Mesothelial cell of epicardium (in vitro differentiated cells): ENCODE data around the gene KIF16B. TPM values are rescaled to one million over a fixed set of nuclear protein-coding genes. Genes with fewer than 3 reads are reported as not detected.

ENCODE experiments used
- DNase-seq, 2 experiments: peaks; one replicate each; pipeline ENCODE4 v3.0.0; 2021; ENCODE audit warnings: low spot score in 2 of 2; ENCODE audit not compliant: unreplicated experiment in 2 of 2
- H3K27ac Mint-ChIP-seq: 2 replicates; pipeline ENCODE4 v1.8.0; 2021; ENCODE audit warnings: mixed read lengths
- H3K27me3 Mint-ChIP-seq: 2 replicates; pipeline ENCODE4 v1.8.0; 2021; ENCODE audit warnings: low read depth, mixed read lengths
- H3K36me3 Mint-ChIP-seq: 2 replicates; pipeline ENCODE4 v1.8.0; 2021; ENCODE audit warnings: mixed read lengths
- H3K4me1 Mint-ChIP-seq: 2 replicates; pipeline ENCODE4 v1.8.0; 2021; ENCODE audit warnings: mixed read lengths
- H3K4me3 Mint-ChIP-seq: 2 replicates; pipeline ENCODE4 v1.8.0; 2021; ENCODE audit warnings: mild to moderate bottlenecking, moderate library complexity, mixed read lengths
- H3K9me3 Mint-ChIP-seq: 2 replicates; pipeline ENCODE4 v1.8.0; 2021; ENCODE audit warnings: mixed read lengths
- CTCF ChIP-seq: fragments of 200-600 bp; sonication (generic); IDR thresholded peaks from one replicate; pipeline ENCODE4 v1.5.0; 2021; ENCODE audit warnings: antibody characterized with exemption; ENCODE audit not compliant: unreplicated experiment
- total RNA-seq: library from RNA; stranded (reverse); gene quantifications from 3 replicates; pipeline ENCODE4 v1.2.1, GENCODE V29; 2021

The KIF16B gene
- total RNA-seq, 1 donor from 2014 or later = 12.8 TPM

GRCh38 chr20:16493486-16493885 lies 79.8 kb downstream of the KIF16B start:
- H3K4me1 Mint-ChIP-seq = peaks cover 3% of the 10 kb centered on the region
- H3K27ac Mint-ChIP-seq = no peak overlapping the region

GRCh38 chr20:16491294-16491905 lies 81.8 kb downstream of the KIF16B start:
- no peak for DNase-seq
- peaks cover 15% of the 10 kb centered on the region for H3K36me3 Mint-ChIP-seq
- H3K27me3 Mint-ChIP-seq = no peaks in the 10 kb centered on the region
- no peaks in the 10 kb centered on the region for H3K9me3 Mint-ChIP-seq
- H3K4me1 Mint-ChIP-seq = peaks cover 3% of the 10 kb centered on the region
- no peak overlapping the region for H3K4me3 Mint-ChIP-seq
- no peak for TF ChIP-seq CTCF
- no peak overlapping the region for H3K27ac Mint-ChIP-seq

More at GRCh38 chr20:16493486-16493885, 79.8 kb downstream of the KIF16B start:
- Mint-ChIP-seq H3K4me3 (no peak overlapping the region), H3K27me3 (no peaks in the 10 kb centered on the region), H3K36me3 (peaks cover 13% of the 10 kb centered on the region), H3K9me3 (no peaks in the 10 kb centered on the region)
- TF ChIP-seq CTCF = no peak
- no peak for DNase-seq

DNA sequence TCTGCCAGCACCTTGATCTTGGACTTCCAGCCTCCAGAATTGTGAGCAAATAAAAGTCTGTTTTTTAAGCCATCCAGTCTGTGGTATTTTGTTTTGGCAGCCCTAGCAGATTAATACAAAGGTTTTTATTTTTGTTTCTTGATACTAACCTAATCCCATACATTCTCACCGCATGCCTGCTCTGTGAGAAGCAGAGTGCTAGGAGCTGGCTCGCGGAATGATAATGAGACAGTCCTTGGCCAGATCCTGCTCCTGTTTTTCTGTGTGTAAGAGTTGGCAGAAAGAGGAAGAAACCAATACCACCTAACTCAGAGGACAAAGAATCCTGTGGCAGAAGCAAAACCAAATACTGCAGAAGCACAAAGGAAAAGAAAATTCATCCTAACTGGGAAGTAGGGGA lies 82.6 kb downstream of the KIF16B start:
- Mint-ChIP-seq H3K36me3 (peaks cover 17% of the 10 kb centered on the region), H3K4me1 (peaks cover 3% of the 10 kb centered on the region), H3K9me3 (no peaks in the 10 kb centered on the region), H3K4me3 (no peak overlapping the region), H3K27ac (no peak overlapping the region), H3K27me3 (no peaks in the 10 kb centered on the region)
- TF ChIP-seq CTCF = no peak
- no peak for DNase-seq

- peaks cover 17% of the 10 kb centered on the region for H3K36me3 Mint-ChIP-seq
- no peaks in the 10 kb centered on the region for H3K27me3 Mint-ChIP-seq
- peaks cover 3% of the 10 kb centered on the region for H3K4me1 Mint-ChIP-seq
- H3K9me3 Mint-ChIP-seq = no peaks in the 10 kb centered on the region
- no peak overlapping the region for H3K4me3 Mint-ChIP-seq
- no peak overlapping the region for H3K27ac Mint-ChIP-seq
- no peak for TF ChIP-seq CTCF
- no peak for DNase-seq
Observed at GRCh38 chr20:16488616-16489015, 84.6 kb downstream of the KIF16B start.

GRCh38 chr20:16488086-16488485 lies 85.2 kb downstream of the KIF16B start:
- Mint-ChIP-seq H3K9me3 (no peaks in the 10 kb centered on the region), H3K27ac (no peak overlapping the region)
- no peak for TF ChIP-seq CTCF

DNA sequence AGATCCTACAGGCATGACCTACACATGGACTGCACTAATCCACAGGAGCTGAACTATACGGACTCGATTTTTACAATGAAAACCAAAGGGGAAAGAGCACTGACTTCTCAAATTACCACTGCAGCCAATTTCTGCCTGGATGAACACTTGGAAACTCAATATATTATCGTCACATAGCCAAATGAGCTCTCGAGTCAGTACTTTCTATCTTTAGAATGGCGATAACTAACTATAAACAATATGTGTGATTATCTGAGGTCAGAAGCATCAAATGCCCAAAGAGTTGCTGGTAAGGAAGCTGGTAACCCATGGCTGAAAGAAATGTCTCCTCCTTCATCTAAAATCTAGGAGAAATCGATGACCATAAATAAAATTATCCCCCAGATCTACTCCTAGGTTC lies 86.7 kb downstream of the KIF16B start:
- no peak overlapping the region for H3K4me3 Mint-ChIP-seq
- no peak for TF ChIP-seq CTCF
- H3K27me3 Mint-ChIP-seq = no peaks in the 10 kb centered on the region
- no peak for DNase-seq
- no peak overlapping the region for H3K27ac Mint-ChIP-seq
- H3K4me1 Mint-ChIP-seq = peaks cover 8% of the 10 kb centered on the region
- peaks cover 9% of the 10 kb centered on the region for H3K36me3 Mint-ChIP-seq
- no peaks in the 10 kb centered on the region for H3K9me3 Mint-ChIP-seq

More at GRCh38 chr20:16488086-16488485, 85.2 kb downstream of the KIF16B start:
- Mint-ChIP-seq H3K4me3 (no peak overlapping the region), H3K4me1 (peaks cover 3% of the 10 kb centered on the region), H3K36me3 (peaks cover 17% of the 10 kb centered on the region), H3K27me3 (no peaks in the 10 kb centered on the region)
- no peak for DNase-seq
